Progenitor cell of endocrine pancreas (in vitro differentiated cells): ENCODE measurements around the gene GLB1L3. TPM values are rescaled to one million over a fixed set of nuclear protein-coding genes. Genes with fewer than 3 reads are reported as not detected.

Experiments used
- DNase-seq: peaks from one replicate; pipeline ENCODE4 v3.0.0; 2021; ENCODE audit warnings: low spot score; ENCODE audit not compliant: unreplicated experiment
- H3K27ac Mint-ChIP-seq: 2 replicates; pipeline ENCODE4 v1.8.0; 2021; ENCODE audit warnings: mild to moderate bottlenecking, moderate library complexity, mixed read lengths
- H3K27me3 Mint-ChIP-seq: 2 replicates; pipeline ENCODE4 v1.8.0; 2021; ENCODE audit warnings: mixed read lengths
- H3K36me3 Mint-ChIP-seq: 2 replicates; pipeline ENCODE4 v1.8.0; 2022; ENCODE audit warnings: mixed read lengths; ENCODE audit not compliant: insufficient read depth
- H3K4me1 Mint-ChIP-seq: 2 replicates; pipeline ENCODE4 v1.8.0; 2021; ENCODE audit warnings: low read depth, mixed read lengths
- H3K4me3 Mint-ChIP-seq: 2 replicates; pipeline ENCODE4 v1.8.0; 2021; ENCODE audit warnings: low read depth, mild to moderate bottlenecking, moderate library complexity, mixed read lengths
- H3K9me3 Mint-ChIP-seq: 2 replicates; pipeline ENCODE4 v1.8.0; 2021; ENCODE audit warnings: low read depth, mixed read lengths
- total RNA-seq: library from RNA; stranded (reverse); gene quantifications from 2 replicates; pipeline ENCODE4 v1.2.1, GENCODE V29; 2021
- TF ChIP-seq, protein P1 (sequence below): fragments of 200-600 bp; sonication (generic); IDR thresholded peaks from one replicate; pipeline ENCODE4 v1.5.0; 2021; ENCODE audit warnings: antibody characterized with exemption, mild to moderate bottlenecking; ENCODE audit not compliant: unreplicated experiment

The GLB1L3 gene
- total RNA-seq, 1 donor from 2014 or later, result not detected

GRCh38 chr11:134244593-134244992 is 31.6 kb upstream of the GLB1L3 start:
- H3K4me3 Mint-ChIP-seq, result no peak overlapping the region
- no peaks in the 10 kb centered on the region for H3K9me3 Mint-ChIP-seq
- TF ChIP-seq, protein P1, sequence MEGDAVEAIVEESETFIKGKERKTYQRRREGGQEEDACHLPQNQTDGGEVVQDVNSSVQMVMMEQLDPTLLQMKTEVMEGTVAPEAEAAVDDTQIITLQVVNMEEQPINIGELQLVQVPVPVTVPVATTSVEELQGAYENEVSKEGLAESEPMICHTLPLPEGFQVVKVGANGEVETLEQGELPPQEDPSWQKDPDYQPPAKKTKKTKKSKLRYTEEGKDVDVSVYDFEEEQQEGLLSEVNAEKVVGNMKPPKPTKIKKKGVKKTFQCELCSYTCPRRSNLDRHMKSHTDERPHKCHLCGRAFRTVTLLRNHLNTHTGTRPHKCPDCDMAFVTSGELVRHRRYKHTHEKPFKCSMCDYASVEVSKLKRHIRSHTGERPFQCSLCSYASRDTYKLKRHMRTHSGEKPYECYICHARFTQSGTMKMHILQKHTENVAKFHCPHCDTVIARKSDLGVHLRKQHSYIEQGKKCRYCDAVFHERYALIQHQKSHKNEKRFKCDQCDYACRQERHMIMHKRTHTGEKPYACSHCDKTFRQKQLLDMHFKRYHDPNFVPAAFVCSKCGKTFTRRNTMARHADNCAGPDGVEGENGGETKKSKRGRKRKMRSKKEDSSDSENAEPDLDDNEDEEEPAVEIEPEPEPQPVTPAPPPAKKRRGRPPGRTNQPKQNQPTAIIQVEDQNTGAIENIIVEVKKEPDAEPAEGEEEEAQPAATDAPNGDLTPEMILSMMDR, result peak; percentile 55
- no peak for DNase-seq
- H3K4me1 Mint-ChIP-seq, result no peaks in the 10 kb centered on the region
- H3K27me3 Mint-ChIP-seq, result no peaks in the 10 kb centered on the region
- peak overlapping the region; percentile 31 for H3K27ac Mint-ChIP-seq
- H3K36me3 Mint-ChIP-seq, result peaks cover 21% of the 10 kb centered on the region

- H3K27me3 Mint-ChIP-seq, result no peaks in the 10 kb centered on the region
- peaks cover 19% of the 10 kb centered on the region for H3K36me3 Mint-ChIP-seq
- no peaks in the 10 kb centered on the region for H3K4me1 Mint-ChIP-seq
- no peak for DNase-seq
- no peaks in the 10 kb centered on the region for H3K9me3 Mint-ChIP-seq
- TF ChIP-seq, protein P1, result no peak
- H3K27ac Mint-ChIP-seq, result no peak overlapping the region
- H3K4me3 Mint-ChIP-seq, result no peak overlapping the region
Measured at GRCh38 chr11:134245434-134245833, 30.7 kb upstream of the GLB1L3 start.

DNA sequence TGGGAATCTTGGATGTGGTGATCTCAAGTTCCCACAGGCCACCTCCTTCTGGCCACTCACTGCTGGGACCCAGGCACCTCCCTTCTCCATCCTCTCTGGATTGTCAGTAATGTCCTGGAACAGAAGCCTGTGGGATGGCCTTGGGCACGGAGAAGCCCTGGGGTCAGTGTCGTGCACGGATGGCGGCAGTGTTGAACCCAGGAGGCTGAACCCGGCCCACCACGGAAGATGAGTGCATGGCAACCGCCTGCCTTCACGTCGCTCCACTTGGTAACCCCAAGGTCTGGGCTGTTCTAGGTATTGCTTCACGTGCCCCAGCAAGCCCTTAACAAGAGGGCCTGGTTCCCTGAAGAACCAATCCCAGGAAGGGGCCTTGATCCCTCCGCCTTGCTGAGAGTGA is 30.1 kb upstream of the GLB1L3 start:
- no peak overlapping the region for H3K4me3 Mint-ChIP-seq
- no peak for DNase-seq
- no peaks in the 10 kb centered on the region for H3K9me3 Mint-ChIP-seq
- no peaks in the 10 kb centered on the region for H3K4me1 Mint-ChIP-seq
- no peaks in the 10 kb centered on the region for H3K27me3 Mint-ChIP-seq
- H3K36me3 Mint-ChIP-seq, result peaks cover 19% of the 10 kb centered on the region
- TF ChIP-seq, protein P1, result no peak
- peak overlapping the region; percentile 87 for H3K27ac Mint-ChIP-seq

DNA sequence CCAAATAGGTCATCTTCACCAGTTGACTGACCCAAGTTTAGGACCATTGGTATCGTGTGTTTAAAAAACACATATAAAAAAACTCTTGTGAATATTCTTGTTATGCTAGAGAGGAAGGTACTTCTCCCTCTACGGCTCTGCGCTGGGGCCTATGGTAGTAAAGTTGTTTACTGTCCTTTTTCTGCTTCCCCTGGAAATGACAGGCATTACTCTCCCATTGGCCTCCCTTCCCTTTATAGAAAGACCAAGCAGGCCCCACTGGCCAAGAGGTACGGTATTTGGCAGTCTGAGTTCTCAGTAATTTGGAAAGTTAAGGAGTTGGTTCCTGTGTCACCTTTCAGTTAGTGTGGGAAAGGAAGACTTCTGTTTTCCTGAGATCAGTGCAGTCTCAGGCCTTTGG is 29.5 kb upstream of the GLB1L3 start:
- Mint-ChIP-seq H3K4me1 (peaks cover under 1% of the 10 kb centered on the region), H3K4me3 (no peak overlapping the region), H3K27ac (peak overlapping the region; percentile 87), H3K9me3 (no peaks in the 10 kb centered on the region), H3K36me3 (peaks cover 19% of the 10 kb centered on the region), H3K27me3 (no peaks in the 10 kb centered on the region)
- TF ChIP-seq, protein P1, result no peak
- no peak for DNase-seq

- no peaks in the 10 kb centered on the region for H3K9me3 Mint-ChIP-seq
- H3K27me3 Mint-ChIP-seq, result no peaks in the 10 kb centered on the region
- H3K36me3 Mint-ChIP-seq, result peaks cover 14% of the 10 kb centered on the region
- H3K4me1 Mint-ChIP-seq, result peaks cover 10% of the 10 kb centered on the region
- DNase-seq, result no peak
- no peak overlapping the region for H3K27ac Mint-ChIP-seq
- H3K4me3 Mint-ChIP-seq, result no peak overlapping the region
- TF ChIP-seq, protein P1, result no peak
Measured at GRCh38 chr11:134248910-134249480, 27.2 kb upstream of the GLB1L3 start.
